GM12872 (cell line): Measurements from ENCODE around the gene FOXK2.

Experiments used
- TF ChIP-seq, protein P1 (sequence below): IDR thresholded peaks from 3 replicates; pipeline ENCODE4 v1.5.1; 2011; ENCODE audit warnings: low read depth, mild to moderate bottlenecking, low read length, moderate library complexity; ENCODE audit not compliant: insufficient read depth

The FOXK2 gene

DNA sequence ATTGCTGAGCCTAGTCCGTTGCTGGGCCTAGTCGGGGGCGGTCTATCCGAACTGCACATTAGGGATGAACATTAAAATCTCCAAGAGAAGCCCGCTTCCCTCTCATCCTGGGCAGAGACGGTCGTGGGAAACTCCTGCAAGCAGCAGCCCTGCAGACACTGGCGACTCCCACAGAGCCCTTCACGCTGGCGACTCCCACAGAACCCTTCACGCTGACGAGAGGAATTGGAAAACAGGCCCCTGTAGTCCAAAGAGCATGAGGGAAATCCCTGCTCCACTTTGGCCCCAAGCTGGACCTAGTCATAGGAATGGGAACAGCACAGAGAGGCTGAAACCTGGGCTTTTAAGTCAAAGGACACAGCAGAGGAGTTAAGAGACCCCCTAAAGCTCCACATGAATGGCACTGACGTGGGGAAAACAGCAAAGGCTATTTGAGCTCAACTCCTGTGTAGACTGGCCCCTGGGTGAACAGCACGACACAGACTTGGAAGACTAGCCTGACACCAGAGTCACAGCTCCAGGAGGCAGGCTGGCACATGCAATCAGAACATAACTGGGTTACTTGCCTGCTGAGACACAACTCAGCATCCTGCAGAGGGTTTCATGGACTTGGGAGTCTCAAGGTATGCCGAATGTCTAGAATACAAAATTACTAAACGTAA lies 86.5 kb downstream of the FOXK2 start:
- TF ChIP-seq, protein P1, sequence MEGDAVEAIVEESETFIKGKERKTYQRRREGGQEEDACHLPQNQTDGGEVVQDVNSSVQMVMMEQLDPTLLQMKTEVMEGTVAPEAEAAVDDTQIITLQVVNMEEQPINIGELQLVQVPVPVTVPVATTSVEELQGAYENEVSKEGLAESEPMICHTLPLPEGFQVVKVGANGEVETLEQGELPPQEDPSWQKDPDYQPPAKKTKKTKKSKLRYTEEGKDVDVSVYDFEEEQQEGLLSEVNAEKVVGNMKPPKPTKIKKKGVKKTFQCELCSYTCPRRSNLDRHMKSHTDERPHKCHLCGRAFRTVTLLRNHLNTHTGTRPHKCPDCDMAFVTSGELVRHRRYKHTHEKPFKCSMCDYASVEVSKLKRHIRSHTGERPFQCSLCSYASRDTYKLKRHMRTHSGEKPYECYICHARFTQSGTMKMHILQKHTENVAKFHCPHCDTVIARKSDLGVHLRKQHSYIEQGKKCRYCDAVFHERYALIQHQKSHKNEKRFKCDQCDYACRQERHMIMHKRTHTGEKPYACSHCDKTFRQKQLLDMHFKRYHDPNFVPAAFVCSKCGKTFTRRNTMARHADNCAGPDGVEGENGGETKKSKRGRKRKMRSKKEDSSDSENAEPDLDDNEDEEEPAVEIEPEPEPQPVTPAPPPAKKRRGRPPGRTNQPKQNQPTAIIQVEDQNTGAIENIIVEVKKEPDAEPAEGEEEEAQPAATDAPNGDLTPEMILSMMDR = no peak

- TF ChIP-seq, protein P1 = no peak
These were observed 89.3 kb downstream of the FOXK2 start for GRCh38 chr17:82608816-82609215.

GRCh38 chr17:82609655-82610054 lies 90.1 kb downstream of the FOXK2 start:
- TF ChIP-seq, protein P1 = no peak

GRCh38 chr17:82611140-82612058 lies 91.9 kb downstream of the FOXK2 start:
- TF ChIP-seq, protein P1 = no peak

- TF ChIP-seq, protein P1 = no peak
These were observed 94.0 kb downstream of the FOXK2 start for GRCh38 chr17:82613283-82614094.

GRCh38 chr17:82614095-82614631 lies 94.6 kb downstream of the FOXK2 start:
- TF ChIP-seq, protein P1 = no peak
